ENCODE data around the gene HTRA2.

Gene HTRA2

GRCh38 chr2:74576211-74576862 lies 46.6 kb downstream of the HTRA2 start:
- H3K9ac ChIP-seq (ENCODE audit: low read length) = no peak overlapping the region
- no peaks in the 10 kb centered on the region for H3K9me3 ChIP-seq (ENCODE audit: insufficient read depth, low read length)
- no peak overlapping the region for H3K4me2 ChIP-seq (ENCODE audit: low read depth, low read length, poor library complexity, severe bottlenecking)
- no peaks in the 10 kb centered on the region for H3K9me2 ChIP-seq (replicated peaks; ENCODE audit: insufficient read depth, low read length)
- no peaks in the 10 kb centered on the region for H3K36me3 ChIP-seq (ENCODE audit: low read length)
- no peak overlapping the region for H3K27ac ChIP-seq (ENCODE audit: low read depth, low read length)
- H2AFZ ChIP-seq (ENCODE audit: low read depth, low read length, severe bottlenecking) = no peak overlapping the region
- 0 out of 2 replicates have a peak, but pooled peaks cover 5% of the 10 kb centered on the region for H3F3A ChIP-seq (ENCODE audit: insufficient read depth)
- no peak overlapping the region for H3K4me3 ChIP-seq (ENCODE audit: insufficient read depth, low read length, poor library complexity, severe bottlenecking)
- H4K20me1 ChIP-seq (ENCODE audit: low read depth, low read length) = no peaks in the 10 kb centered on the region
- no peaks in the 10 kb centered on the region for H3K79me2 ChIP-seq (ENCODE audit: insufficient read depth, low read length)
- no peak for TF ChIP-seq EZH2phosphoT487 (conservative IDR thresholded peaks at IDR 0.05; ENCODE audit: low read length)
- TF ChIP-seq CTCF (IDR thresholded peaks at IDR 0.05; ENCODE audit: insufficient read depth, low read length, poor library complexity, severe bottlenecking) = no peak
- no peaks in the 10 kb centered on the region for H3K27me3 ChIP-seq (ENCODE audit: low read length)

GRCh38 chr2:74576863-74577229 lies 47.1 kb downstream of the HTRA2 start:
- H3K27ac ChIP-seq (ENCODE audit: low read depth, low read length) = no peak overlapping the region
- H3K9me3 ChIP-seq (ENCODE audit: insufficient read depth, low read length) = no peaks in the 10 kb centered on the region
- no peak overlapping the region for H3K9ac ChIP-seq (ENCODE audit: low read length)
- H3K4me2 ChIP-seq (ENCODE audit: low read depth, low read length, poor library complexity, severe bottlenecking) = no peak overlapping the region
- H2AFZ ChIP-seq (ENCODE audit: low read depth, low read length, severe bottlenecking) = no peak overlapping the region
- TF ChIP-seq CTCF (IDR thresholded peaks at IDR 0.05; ENCODE audit: insufficient read depth, low read length, poor library complexity, severe bottlenecking) (no peak), EZH2phosphoT487 (conservative IDR thresholded peaks at IDR 0.05; ENCODE audit: low read length) (no peak)
- no peaks in the 10 kb centered on the region for H3K9me2 ChIP-seq (replicated peaks; ENCODE audit: insufficient read depth, low read length)
- H3K4me3 ChIP-seq (ENCODE audit: insufficient read depth, low read length, poor library complexity, severe bottlenecking) = no peak overlapping the region
- H3K79me2 ChIP-seq (ENCODE audit: insufficient read depth, low read length) = no peaks in the 10 kb centered on the region
- H3K36me3 ChIP-seq (ENCODE audit: low read length) = no peaks in the 10 kb centered on the region
- H3F3A ChIP-seq (ENCODE audit: insufficient read depth) = 0 out of 2 replicates have a peak, but pooled peaks cover 5% of the 10 kb centered on the region
- H3K27me3 ChIP-seq (ENCODE audit: low read length) = no peaks in the 10 kb centered on the region
- H4K20me1 ChIP-seq (ENCODE audit: low read depth, low read length) = no peaks in the 10 kb centered on the region

GRCh38 chr2:74577448-74577847 lies 47.7 kb downstream of the HTRA2 start:
- H3K4me3 ChIP-seq (ENCODE audit: insufficient read depth, low read length, poor library complexity, severe bottlenecking) = no peak overlapping the region
- H3K36me3 ChIP-seq (ENCODE audit: low read length) = no peaks in the 10 kb centered on the region
- no peak overlapping the region for H2AFZ ChIP-seq (ENCODE audit: low read depth, low read length, severe bottlenecking)
- no peaks in the 10 kb centered on the region for H3K9me2 ChIP-seq (replicated peaks; ENCODE audit: insufficient read depth, low read length)
- H3K9me3 ChIP-seq (ENCODE audit: insufficient read depth, low read length) = no peaks in the 10 kb centered on the region
- H3F3A ChIP-seq (ENCODE audit: insufficient read depth) = 0 out of 2 replicates have a peak, but pooled peaks cover 5% of the 10 kb centered on the region
- H3K27ac ChIP-seq (ENCODE audit: low read depth, low read length) = no peak overlapping the region
- H3K4me2 ChIP-seq (ENCODE audit: low read depth, low read length, poor library complexity, severe bottlenecking) = no peak overlapping the region
- no peaks in the 10 kb centered on the region for H3K79me2 ChIP-seq (ENCODE audit: insufficient read depth, low read length)
- H4K20me1 ChIP-seq (ENCODE audit: low read depth, low read length) = no peaks in the 10 kb centered on the region
- H3K27me3 ChIP-seq (ENCODE audit: low read length) = no peaks in the 10 kb centered on the region
- H3K9ac ChIP-seq (ENCODE audit: low read length) = no peak overlapping the region
- TF ChIP-seq EZH2phosphoT487 (conservative IDR thresholded peaks at IDR 0.05; ENCODE audit: low read length) = no peak
- no peak for TF ChIP-seq CTCF (IDR thresholded peaks at IDR 0.05; ENCODE audit: insufficient read depth, low read length, poor library complexity, severe bottlenecking)
